NCI-H2107 treated with DMSO at 0.1 percent for 48 hours (cell line): ENCODE measurements around the gene ZKSCAN3.
"Not testable (repeated sequence)": the region's sequence is repeated elsewhere in the genome, so short reads cannot be mapped to it uniquely, and the experiment has no call there.

Experiments
- DNase-seq: peaks from one replicate; lab custom pipeline; 2025; ENCODE audit not compliant: unreplicated experiment; lab: John Stamatoyannopoulos, UW

Gene ZKSCAN3

GRCh38 chr6:28371706-28372451 is 22.1 kb downstream of the ZKSCAN3 start:
- DNase-seq = no peak

GRCh38 chr6:28373925-28374324 is 24.2 kb downstream of the ZKSCAN3 start:
- no peak for DNase-seq

GRCh38 chr6:28377879-28378278 is 28.1 kb downstream of the ZKSCAN3 start:
- DNase-seq = no peak

- no peak for DNase-seq
Observed at GRCh38 chr6:28378644-28379043, 28.9 kb downstream of the ZKSCAN3 start.

- no peak for DNase-seq
Observed at GRCh38 chr6:28380381-28380780, 30.6 kb downstream of the ZKSCAN3 start.

- peak; percentile 3 for DNase-seq
Observed at GRCh38 chr6:28383235-28384142, 33.7 kb downstream of the ZKSCAN3 start.

GRCh38 chr6:28384143-28384533 is 34.4 kb downstream of the ZKSCAN3 start:
- no peak for DNase-seq

- DNase-seq = no peak
Observed at GRCh38 chr6:28390688-28391087, 40.9 kb downstream of the ZKSCAN3 start.

GRCh38 chr6:28393912-28394662 is 44.3 kb downstream of the ZKSCAN3 start:
- no peak for DNase-seq

- DNase-seq = no peak
Observed at GRCh38 chr6:28395918-28396317, 46.2 kb downstream of the ZKSCAN3 start.

GRCh38 chr6:28399350-28400121 is 49.8 kb downstream of the ZKSCAN3 start, which contains the start of gene ZSCAN12:
ZSCAN12 (minus strand) TSS chr6:28399747; CDS start chr6:28398405, 1,342 bp downstream.
- DNase-seq = peak; percentile 13

GRCh38 chr6:28400122-28400451 is 50.3 kb downstream of the ZKSCAN3 start:
- no peak for DNase-seq

GRCh38 chr6:28401172-28401571 is 51.4 kb downstream of the ZKSCAN3 start:
- DNase-seq = no peak

GRCh38 chr6:28402197-28402596 is 52.5 kb downstream of the ZKSCAN3 start:
- DNase-seq = no peak

- not testable (repeated sequence) for DNase-seq
Observed at GRCh38 chr6:28403923-28404322, 54.2 kb downstream of the ZKSCAN3 start.

GRCh38 chr6:28407401-28407800 is 57.7 kb downstream of the ZKSCAN3 start:
- DNase-seq = no peak

GRCh38 chr6:28408076-28408802 is 58.5 kb downstream of the ZKSCAN3 start:
- no peak for DNase-seq

- no peak for DNase-seq
Observed at GRCh38 chr6:28410767-28411166, 61.0 kb downstream of the ZKSCAN3 start.

- DNase-seq = no peak
Observed at GRCh38 chr6:28413681-28414080, 63.9 kb downstream of the ZKSCAN3 start.
